Amygdala (tissue), 56 donors: ENCODE results near the gene CABLES2.
"Not testable (repeated sequence)": the region's sequence is repeated elsewhere in the genome, so short reads cannot be mapped to it uniquely, and the experiment has no call there.

Source experiments
- DNase-seq, 56 donors: peaks; one replicate each; lab custom pipeline; 2025; lab: John Stamatoyannopoulos, UW

Gene CABLES2

DNA sequence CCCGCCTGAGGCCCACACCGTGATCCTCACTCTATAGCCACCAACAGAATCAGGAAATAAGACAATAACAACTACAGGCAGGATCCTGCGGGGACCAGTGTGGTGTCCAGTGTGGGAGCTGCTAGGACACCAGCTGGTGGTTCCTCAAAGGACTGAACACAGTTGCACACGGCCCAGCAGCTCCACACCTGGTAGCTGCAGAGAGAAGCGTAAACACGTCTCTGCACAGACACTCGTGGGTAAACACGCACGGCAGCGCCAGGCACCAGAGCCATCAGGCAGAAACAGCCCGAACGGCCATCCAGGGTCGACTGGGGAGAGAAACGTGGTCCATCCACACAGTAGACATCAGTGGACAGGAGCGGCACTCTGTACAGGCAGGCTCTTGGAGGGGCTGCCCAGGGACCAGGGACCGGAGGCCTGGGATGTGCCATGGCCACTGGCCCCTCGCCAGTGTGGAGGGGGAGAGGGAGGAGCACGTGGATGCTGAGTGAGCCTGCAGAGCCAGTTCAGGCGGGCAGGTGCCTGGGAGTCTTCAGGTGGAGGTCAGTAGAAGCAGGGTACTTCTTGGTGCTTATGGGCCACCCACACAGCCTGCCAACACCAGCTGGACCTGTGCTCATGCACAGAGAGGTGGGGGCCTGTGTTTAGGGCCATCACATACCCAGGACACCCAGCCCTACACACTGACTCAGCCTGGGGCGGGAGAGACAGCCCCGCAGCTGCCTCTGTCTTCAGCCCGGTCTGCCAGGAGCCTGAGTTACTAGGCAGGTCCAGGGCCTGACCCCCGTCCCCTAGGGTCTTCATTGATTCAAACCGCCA, 32.5 kb downstream of the CABLES2 start:
- DNase-seq = peak in 1 of 56 donors; percentile 47

DNA sequence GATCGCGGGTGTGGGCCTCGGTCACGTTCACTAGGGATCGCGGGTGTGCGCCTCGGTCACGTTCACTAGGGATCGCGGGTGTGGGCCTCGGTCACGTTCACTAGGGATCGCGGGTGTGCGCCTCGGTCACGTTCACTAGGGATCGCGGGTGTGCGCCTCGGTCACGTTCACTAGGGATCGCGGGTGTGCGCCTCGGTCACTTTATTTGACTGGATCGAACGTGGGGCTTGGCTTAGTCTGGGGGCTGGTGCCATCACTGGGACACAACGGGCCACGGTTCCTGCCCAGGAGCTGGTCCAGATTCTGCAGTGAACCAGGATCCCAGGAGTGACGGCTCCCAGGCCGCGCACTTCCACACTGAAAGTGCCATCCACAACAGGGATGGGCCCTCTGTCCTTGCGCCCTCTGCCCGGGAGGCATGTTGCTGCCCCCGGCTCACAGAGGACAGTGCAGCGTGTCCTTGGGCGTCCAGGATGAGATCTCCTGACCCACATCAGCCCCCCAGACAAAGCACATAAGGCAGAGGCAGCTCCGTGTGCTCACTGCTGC, 33.4 kb downstream of the CABLES2 start:
- DNase-seq = not testable (repeated sequence)

DNA sequence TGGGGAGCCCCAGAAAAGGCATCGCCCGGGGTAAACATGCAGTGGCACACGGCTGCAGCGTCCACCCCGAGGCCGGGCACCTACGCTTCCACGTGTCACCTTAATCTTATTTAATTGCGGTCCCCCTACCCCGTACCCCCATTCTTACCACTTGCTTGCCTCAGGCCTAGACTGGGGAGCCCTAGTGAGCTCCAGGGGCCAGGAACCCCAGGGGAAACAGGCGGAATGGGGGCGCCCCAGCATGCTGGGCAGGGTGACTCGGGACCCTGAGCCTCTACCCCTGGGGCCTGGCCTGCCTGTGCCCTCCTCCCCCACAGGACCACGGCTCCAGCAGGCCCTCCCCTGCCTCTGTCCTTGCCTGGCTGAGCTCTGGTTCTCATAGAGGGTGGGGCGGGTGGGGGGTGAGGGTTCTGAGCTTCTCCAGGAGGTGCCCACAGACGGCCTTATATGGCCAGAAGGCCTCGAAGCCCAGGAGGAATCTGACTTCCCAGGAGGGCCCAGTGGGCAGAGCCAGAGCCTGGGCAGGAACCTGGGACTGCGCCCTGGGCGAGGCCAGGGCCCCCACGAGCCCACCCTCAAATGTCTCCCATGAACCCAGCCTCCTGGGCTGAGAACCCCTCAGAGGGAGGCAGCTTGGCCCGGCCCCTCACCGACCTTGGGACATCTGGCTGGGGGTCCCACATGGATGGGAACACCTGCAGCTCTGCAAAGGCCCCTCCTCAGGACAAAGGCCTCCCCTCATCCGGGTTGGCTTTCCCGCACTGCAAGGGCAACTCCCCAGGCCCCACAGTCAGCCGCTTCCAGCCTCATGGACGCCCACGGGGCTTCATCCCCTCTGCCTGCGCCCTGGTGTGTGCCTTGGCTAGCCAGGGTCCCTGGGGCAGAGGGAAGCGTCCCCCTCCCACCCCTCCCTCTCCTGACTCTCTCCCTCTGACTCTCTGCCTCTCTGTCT, 34.8 kb downstream of the CABLES2 start:
- DNase-seq = no peak

DNA sequence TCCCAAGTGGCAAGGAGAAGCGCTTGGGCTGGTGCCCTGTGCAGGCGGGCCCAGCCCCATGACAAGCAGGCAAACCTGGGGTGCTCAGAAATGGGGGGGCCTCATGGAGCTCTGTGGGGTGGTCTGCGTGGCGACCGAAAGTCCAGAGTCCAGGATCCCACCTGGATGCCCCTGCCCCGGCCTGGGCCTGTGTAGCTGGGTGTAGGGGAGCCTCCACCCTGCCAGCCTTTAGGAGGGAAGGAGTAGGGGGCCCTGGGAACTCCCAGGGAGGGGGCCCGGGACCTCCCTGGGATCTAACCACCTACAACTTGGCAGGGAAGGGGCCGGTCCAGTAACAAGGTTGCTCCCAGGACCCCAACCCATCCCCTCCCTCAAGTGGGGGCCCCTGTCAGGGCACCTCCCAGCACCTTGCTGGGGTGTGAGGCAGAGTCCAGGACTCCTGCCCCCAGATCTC, 35.5 kb downstream of the CABLES2 start:
- no peak for DNase-seq

DNA sequence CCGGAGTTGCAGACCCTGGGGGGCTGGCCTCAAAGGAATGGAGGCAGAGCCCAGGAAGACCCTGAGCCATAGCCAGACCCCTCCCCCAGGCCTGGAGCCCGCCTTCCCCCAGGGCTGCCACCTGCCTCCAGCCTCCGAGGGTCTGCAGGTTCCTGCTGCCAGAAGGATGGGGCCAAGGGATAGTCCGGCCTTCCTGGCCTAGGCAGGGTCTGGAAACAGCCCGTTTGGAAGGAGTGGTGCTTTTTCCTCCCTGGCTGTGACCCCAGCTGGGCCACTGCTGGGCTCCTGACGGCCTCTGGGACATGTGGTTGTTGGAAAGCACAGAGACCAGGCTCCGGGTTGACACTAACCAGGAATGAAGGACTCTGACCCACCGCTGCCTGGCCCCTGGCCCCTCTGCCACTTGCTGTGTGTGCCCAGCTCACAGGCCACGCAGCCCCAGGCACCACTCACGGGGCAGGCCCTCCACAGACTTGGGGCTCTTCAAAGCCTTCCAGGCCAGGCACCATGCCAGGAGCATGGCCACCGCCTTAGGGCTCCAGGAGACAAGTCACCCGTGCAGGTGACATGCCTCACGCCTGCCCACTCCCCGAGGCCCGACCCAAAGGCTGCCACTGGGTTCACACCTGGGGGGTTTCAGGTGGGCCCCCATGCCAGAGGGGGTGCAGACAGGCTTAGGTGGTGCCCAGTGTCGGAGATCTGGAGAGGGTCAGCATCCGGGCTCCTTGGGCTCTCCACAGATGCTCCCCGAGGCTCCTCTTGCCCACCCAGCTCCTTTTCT, 36.1 kb downstream of the CABLES2 start:
- DNase-seq = no peak

DNA sequence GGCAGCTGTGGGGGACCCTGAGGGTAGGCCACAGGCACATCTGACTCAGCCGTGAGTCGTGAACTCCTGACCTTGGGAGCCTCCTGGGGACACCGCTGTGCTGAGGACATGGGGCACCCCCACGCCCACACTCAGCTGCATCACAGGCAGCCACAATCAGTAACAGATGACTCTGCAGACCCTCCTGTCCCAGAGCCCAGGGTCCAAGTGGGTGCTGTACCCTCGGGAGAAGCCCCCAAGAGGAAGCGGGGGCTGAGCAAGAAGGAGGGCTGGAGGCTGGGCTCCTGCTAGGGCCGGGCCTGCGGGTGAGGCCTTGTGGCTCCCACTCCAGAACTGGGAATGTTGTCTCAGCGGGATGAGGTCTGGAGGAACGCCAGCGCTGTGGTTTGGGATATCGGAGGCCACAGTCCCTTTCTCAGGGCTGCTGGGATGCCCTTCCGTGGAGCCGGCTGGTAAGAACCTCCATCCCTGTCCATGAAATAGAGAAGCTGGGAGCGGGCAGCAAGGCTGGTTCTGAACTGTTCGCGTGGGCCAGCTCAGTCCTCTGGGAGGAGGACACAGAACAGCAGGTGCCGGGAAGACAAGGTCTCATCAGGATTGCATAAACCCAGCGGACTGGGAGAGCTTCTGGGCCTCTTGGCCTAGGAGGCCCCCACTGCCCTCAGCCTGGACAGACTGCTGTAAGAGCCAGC, 36.8 kb downstream of the CABLES2 start:
- no peak for DNase-seq

DNA sequence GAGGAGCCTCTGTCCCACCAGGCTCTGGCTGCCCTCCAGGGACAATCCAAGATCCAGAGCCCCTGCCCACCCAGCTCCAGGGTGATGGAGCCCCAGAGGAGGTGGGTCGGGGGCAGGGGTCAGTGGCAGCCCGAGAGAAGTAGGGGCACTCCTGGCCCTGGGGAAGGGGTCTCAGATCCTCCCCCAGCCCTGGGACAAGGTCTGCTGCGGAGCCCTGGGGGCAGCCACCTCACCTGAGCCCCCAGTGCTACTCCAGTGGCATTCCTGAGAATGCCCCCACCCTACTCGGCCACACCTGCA, 37.3 kb downstream of the CABLES2 start:
- no peak for DNase-seq

DNA sequence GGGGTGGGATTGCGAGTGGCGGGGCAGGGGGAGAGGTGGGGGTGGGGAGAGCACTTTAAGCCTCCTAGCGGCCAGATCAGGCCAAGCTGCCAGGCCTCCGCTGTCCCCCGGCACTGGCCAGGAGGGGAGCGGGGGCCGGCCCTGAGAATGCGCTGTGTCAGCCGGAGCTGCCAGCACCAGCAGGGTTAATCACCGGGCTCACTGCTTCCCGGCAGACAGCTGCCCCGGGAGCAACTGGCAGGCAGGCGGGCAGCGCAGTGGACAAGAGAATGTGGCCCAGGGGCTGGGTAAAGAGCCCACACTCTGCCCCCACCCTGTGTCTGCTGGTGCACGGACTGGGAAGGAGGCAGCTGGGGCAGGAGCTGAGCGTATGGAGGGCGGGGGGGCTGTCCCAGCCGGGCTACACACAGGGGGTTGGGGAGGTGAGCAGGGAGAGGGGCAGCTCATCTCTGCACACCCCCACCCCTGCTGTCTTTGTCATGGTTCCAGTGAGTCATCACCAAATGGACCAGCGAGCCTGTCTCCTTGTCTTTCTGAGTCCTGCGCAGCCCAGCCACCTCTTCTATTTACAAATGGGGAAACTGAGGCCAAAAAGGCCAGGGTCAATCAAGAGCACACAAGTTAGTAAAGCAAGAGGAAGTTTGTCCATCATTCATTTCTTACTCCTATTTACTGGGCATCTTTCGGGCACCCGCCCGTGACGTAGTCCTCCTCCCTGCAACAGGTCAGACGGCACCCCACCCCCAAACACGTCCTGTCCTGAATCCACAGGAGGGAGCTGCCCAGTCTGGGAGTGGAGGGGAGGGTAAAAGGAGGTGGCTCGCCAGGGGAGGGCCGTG, 37.9 kb downstream of the CABLES2 start:
- peak in 15 of 56 donors; percentile 25 to 60 (median 46) for DNase-seq

DNA sequence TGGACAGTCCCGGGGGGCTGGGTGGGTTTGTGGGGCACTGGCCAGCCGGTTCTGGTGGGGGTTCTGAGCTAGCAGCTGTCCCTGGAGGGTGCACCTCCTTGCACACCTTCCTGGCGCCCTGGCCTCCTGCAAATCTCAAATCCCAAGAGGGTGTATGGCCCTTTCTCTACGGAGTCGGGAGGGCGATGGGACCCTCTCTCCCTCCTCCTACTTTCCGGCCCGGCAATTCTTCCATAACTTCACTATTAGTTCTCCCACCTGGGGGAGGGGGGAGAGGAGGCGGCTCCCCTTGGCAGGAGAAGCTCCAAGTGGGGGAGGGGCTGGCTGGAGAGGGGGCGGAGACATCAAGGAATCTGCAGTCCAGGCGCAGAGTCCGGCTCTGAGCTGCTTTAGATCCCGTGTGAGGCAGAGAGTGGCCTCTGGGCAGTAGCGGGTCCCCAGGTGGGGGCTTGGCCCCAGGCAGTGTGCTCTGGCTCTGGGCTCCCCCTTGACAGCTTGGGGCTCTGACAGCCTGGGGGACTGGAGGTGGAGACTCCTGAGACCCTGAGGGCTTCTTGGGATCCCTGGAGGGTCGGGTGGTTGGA, 38.6 kb downstream of the CABLES2 start:
- DNase-seq = peak in 3 of 56 donors; percentile 23 to 34 (median 32)

DNA sequence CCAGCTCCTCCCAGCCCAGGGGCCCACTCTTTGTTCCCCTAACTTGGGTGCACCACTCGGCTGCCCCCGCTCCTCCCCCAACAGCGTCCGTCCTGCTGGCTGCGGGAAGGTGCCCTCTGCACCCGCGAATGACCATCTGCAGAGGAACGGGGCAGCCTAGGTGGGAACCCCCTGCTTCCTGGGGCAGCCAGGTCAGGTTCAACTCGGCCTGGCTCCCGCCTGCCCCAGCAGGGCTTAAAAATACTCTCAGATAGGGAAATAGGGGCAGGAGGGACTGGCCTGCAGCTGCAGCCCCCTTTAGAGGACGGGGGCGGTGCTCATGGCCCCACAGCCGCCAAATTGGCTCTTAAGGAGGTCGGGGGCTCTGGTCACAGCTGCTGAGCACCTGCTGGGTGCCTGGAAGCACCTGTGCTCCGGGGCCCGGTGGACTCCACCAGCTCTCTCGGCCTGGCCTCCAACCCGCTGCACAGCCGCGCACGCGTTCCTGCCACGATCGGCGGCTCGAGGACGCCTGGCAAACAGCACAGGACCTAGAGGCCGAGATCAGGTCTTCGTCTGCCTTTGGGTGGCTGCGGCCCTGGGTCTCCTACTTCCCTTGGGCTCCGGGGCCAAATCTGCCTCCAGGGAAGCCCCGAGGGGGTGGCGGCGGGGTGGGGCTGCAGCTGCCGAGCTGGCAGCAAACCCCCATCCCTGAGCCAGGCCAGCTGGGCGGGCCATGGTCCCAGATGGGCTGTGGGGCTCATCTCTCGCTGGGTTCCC, 39.3 kb downstream of the CABLES2 start:
- peak in 9 of 56 donors; percentile 18 to 51 (median 44) for DNase-seq

DNA sequence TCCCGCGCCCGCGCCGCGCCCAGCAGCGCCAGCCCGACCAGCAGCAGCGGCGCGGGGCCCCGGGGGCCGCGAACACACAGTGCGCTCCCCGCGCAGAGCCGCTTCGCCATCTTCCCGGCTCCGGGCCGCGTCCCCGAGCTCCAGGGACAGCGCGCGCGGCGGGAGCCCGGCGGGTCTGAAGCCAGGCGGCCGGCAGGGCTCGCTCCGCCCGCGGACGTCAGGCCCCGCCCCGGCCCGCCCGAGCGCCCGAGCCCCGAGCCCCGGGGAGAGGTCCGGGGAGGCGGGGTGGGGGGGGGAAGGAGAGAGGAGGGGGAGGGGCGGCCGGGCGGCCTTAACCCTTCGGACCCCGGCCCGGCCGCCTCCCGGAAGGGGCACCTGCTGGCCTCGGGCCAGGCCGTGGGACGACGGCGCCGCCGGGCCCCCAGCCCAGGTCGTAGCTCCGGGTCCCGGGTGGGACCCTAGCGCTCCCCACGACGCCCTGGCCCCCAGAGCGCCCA, 39.9 kb downstream of the CABLES2 start, which contains the start of gene LAMA5:
Gene LAMA5 (minus strand): TSS at position 177 of the 497 bp plus-strand sequence. CDS start 67 bp downstream, at position 110.
- DNase-seq = peak in 9 of 56 donors; percentile 19 to 60 (median 41)

DNA sequence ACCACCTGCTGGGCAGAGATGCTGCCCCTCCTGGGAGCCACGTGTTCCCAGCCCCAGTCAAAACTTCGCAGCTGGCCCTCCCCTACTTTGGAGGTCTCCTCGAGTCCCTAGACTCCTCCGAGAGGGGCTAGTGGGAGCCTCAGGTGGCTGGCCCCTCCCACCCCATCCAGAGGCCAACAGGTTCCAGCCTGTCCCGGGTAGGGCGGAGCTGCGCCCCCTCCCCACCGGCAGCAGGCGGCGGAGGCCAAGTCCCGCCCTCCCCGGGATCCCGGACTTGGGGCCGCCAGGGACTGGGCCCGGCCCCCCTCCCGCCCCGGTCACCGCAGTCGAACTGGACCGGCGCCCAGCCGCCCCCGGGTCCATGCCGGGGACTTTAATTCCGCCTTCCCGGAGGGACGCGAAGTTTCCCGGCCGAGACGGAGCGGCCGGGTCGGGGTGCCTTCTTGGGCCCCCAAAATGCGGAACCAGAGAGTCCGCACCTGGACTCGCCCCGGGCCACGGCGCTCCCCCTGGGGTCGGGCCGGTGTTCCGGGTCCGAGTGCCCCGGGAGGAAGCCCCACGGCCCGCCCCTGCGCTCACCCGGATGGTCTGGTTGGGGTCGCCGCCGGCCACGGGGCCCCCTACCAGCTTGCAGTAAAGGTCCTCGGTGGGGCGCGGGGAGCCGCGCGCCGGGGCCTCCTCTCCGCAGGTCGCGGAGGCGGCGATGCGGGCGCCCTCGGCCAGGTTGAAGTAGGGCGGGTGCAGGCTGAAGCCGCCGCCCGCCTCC, 40.5 kb downstream of the CABLES2 start:
- no peak for DNase-seq

DNA sequence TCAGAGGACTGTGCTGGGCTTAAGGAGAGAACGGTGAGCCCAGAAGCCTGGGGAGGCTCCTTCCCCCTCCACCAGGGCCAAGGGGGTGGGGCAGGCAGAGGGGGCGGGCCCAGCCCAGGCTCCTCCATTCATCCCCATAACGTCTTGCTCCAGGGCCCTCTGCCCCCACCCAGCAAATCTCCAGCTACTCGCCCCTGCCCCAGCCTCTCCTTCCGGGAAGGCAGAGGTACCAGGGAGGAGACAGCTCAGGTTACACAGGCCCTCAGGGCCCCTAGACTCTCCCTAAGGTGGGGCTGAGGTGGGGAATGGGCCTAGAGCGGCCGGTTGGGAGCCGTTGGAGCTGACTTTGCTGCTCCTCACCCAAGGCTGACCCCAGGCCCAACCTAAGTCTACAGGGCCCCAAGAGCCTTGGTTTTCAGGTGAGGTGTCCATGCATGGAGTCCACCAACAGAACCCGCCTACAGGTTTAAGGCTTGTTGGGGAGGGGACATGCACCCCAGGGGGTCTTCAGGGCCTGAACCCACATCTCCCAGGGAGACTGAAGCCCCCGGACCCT, 41.2 kb downstream of the CABLES2 start:
- DNase-seq = no peak

DNA sequence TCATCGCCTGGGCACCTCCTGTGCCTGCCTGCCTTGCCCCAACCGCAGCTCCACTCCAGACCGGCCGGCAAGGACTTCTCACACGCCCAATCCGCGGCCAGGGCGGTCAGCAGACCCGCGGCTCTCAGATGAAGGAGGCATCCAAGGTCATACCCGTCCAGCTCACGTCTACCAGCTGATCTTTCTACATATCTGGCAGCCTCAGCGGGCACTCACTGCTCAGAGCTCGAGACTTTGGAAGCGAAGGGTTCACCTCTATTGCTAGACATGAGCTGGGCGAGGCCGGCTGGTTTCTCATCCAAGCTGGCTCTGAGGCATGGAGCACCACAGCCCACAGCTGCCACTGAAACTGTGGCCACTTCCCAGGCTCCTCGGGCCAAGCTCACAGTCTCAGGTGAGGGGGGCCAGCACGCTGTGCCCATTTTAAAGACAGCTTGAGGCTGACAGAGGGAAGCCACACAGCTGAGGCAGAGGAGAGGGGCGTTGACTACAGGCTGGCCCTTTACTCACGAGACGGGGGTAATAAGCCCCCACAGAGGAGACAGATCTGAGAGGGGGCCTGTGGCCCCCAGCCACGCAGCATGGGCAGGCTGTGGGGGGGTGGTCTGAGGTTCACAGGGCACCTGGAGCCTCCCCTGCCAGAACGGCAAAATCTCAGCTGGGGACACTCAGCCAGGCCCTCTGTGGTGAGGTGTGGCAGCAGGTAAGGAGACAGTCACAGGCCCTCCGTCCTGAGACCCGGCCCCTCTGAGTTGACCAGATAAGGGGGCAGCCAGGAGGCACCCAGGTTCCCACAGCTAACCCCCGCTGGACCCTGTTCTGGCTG, 42.0 kb downstream of the CABLES2 start:
- DNase-seq = no peak
